DOHH2 (cell line): ENCODE measurements around the gene EFTUD2.

ENCODE experiments used
- H3F3A ChIP-seq: fragments of 200-600 bp; sonication (generic), shearing (Covaris generic); 2 replicates; pipeline ENCODE4 v1.6.0; 2016; ENCODE audit warnings: antibody characterized with exemption, mild to moderate bottlenecking; ENCODE audit not compliant: control insufficient read depth, insufficient read depth
- H3K27ac ChIP-seq: fragments of 200-600 bp; sonication (generic); 2 replicates; pipeline ENCODE4 v1.5.1; 2014; ENCODE audit warnings: low read depth, mild to moderate bottlenecking, low read length, moderate library complexity
- H3K27me3 ChIP-seq: fragments of 200-600 bp; sonication (generic); 2 replicates; pipeline ENCODE4 v1.6.1; 2014; ENCODE audit warnings: mild to moderate bottlenecking, low read length, mixed read lengths; ENCODE audit not compliant: control insufficient read depth
- H3K36me3 ChIP-seq: fragments of 200-600 bp; sonication (generic); 2 replicates; pipeline ENCODE4 v1.6.1; 2014; ENCODE audit warnings: mild to moderate bottlenecking, low read length, moderate library complexity, mixed read lengths; ENCODE audit not compliant: control insufficient read depth
- H3K4me1 ChIP-seq: fragments of 200-600 bp; sonication (generic); 2 replicates; pipeline ENCODE4 v1.6.1; 2014; ENCODE audit warnings: mild to moderate bottlenecking, low read length, mixed read lengths; ENCODE audit not compliant: control insufficient read depth
- H3K4me2 ChIP-seq: fragments of 200-600 bp; sonication (generic); 2 replicates; pipeline ENCODE4 v1.6.0; 2014; ENCODE audit warnings: mild to moderate bottlenecking, low read length, moderate library complexity
- H3K4me3 ChIP-seq: fragments of 200-600 bp; sonication (generic); 2 replicates; pipeline ENCODE4 v1.5.1; 2014; ENCODE audit warnings: mild to moderate bottlenecking, low read length, mixed read lengths
- H3K79me2 ChIP-seq: fragments of 200-600 bp; sonication (generic); 2 replicates; pipeline ENCODE4 v1.6.1; 2014; ENCODE audit warnings: mild to moderate bottlenecking, low read length, mixed read lengths; ENCODE audit not compliant: control insufficient read depth
- H3K9me2 ChIP-seq: fragments of 200-600 bp; sonication (generic); replicated peaks from 2 replicates; pipeline ENCODE4 v1.6.1; 2014; ENCODE audit warnings: mild to moderate bottlenecking, low read length, mixed read lengths; ENCODE audit not compliant: control insufficient read depth
- H3K9me3 ChIP-seq: fragments of 200-600 bp; sonication (generic); 2 replicates; pipeline ENCODE4 v1.6.1; 2014; ENCODE audit warnings: antibody characterized with exemption, low read length, mixed read lengths; ENCODE audit not compliant: control insufficient read depth, insufficient read depth
- H4K20me1 ChIP-seq: fragments of 200-600 bp; sonication (generic); 2 replicates; pipeline ENCODE4 v1.6.0; 2014; ENCODE audit warnings: low read depth, mild to moderate bottlenecking, antibody characterized with exemption, low read length, moderate library complexity; ENCODE audit not compliant: control insufficient read depth, insufficient read depth
- EZH2phosphoT487 ChIP-seq: fragments of 200-600 bp; sonication (generic); IDR thresholded peaks from 2 replicates; pipeline ENCODE4 v1.6.1; 2017; ENCODE audit warnings: borderline replicate concordance, mild to moderate bottlenecking, antibody characterized with exemption, low read length, moderate library complexity, mixed read lengths
- TF ChIP-seq, protein P1 (sequence below): fragments of 200-600 bp; sonication (generic); IDR thresholded peaks from one replicate; pipeline ENCODE4 v1.5.1; 2014; ENCODE audit warnings: antibody characterized with exemption, mild to moderate bottlenecking, low read depth, low read length; ENCODE audit not compliant: poor library complexity, severe bottlenecking

EFTUD2 gene

DNA sequence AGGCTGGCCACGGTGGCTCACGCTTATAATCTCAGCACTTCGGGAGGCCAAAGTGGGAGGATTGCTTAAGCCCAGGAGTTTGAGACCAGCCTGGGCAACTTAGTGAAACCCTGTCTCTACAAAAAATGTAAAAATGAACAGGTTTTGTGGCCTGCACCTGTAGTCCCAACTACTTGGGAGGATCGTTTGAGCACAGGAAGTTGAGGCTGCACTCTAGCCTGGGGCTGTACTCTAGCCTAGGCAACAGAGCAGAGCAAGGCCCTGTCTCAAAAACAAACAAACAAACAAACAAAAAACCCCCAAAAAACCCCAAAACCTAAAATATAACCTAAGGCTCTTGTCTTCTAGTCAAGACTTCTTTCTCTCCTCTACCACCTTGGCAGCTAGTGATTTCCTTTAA lies 59.0 kb downstream of the EFTUD2 start:
- no peaks in the 10 kb centered on the region for H3K9me3 ChIP-seq
- H3K27ac ChIP-seq = no peak overlapping the region
- H3K9me2 ChIP-seq = no peaks in the 10 kb centered on the region
- TF ChIP-seq EZH2phosphoT487 = no peak
- TF ChIP-seq, protein P1, sequence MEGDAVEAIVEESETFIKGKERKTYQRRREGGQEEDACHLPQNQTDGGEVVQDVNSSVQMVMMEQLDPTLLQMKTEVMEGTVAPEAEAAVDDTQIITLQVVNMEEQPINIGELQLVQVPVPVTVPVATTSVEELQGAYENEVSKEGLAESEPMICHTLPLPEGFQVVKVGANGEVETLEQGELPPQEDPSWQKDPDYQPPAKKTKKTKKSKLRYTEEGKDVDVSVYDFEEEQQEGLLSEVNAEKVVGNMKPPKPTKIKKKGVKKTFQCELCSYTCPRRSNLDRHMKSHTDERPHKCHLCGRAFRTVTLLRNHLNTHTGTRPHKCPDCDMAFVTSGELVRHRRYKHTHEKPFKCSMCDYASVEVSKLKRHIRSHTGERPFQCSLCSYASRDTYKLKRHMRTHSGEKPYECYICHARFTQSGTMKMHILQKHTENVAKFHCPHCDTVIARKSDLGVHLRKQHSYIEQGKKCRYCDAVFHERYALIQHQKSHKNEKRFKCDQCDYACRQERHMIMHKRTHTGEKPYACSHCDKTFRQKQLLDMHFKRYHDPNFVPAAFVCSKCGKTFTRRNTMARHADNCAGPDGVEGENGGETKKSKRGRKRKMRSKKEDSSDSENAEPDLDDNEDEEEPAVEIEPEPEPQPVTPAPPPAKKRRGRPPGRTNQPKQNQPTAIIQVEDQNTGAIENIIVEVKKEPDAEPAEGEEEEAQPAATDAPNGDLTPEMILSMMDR = no peak
- no peaks in the 10 kb centered on the region for H3K79me2 ChIP-seq
- H3K36me3 ChIP-seq = no peaks in the 10 kb centered on the region
- no peaks in the 10 kb centered on the region for H4K20me1 ChIP-seq
- H3K4me1 ChIP-seq = peaks cover 4% of the 10 kb centered on the region; the same call in 1 of the 2 replicates
- H3K4me3 ChIP-seq = no peak overlapping the region
- H3K4me2 ChIP-seq = no peak overlapping the region
- H3K27me3 ChIP-seq = no peaks in the 10 kb centered on the region
- H3F3A ChIP-seq = no peaks in the 10 kb centered on the region

DNA sequence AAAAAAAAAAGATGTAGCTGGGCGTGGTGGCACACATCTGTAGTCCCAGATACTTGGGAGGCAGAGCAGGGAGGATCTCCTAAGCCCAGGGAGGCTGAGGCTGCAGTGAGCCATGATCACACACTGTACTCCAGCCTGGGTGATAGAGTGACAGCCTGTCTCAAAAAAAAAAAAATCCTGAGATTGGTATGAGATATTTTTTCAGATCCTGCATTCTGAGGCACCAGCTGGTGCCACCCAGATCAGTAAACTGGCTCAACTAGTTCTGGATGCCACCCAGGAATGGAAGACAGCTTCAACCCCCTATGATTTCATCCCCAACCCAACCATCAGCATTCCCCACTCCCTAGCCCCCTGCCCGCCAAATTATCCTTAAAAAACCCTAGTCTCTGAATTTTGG lies 62.0 kb downstream of the EFTUD2 start:
- H3K79me2 ChIP-seq = no peaks in the 10 kb centered on the region
- H3K9me3 ChIP-seq = no peaks in the 10 kb centered on the region
- no peaks in the 10 kb centered on the region for H3F3A ChIP-seq
- H3K4me3 ChIP-seq = no peak overlapping the region
- no peaks in the 10 kb centered on the region for H3K36me3 ChIP-seq
- H4K20me1 ChIP-seq = no peaks in the 10 kb centered on the region
- H3K27ac ChIP-seq = no peak overlapping the region
- TF ChIP-seq, protein P1 = no peak
- TF ChIP-seq EZH2phosphoT487 = no peak
- no peak overlapping the region for H3K4me2 ChIP-seq
- H3K27me3 ChIP-seq = no peaks in the 10 kb centered on the region
- H3K4me1 ChIP-seq = no peaks in the 10 kb centered on the region
- no peaks in the 10 kb centered on the region for H3K9me2 ChIP-seq

DNA sequence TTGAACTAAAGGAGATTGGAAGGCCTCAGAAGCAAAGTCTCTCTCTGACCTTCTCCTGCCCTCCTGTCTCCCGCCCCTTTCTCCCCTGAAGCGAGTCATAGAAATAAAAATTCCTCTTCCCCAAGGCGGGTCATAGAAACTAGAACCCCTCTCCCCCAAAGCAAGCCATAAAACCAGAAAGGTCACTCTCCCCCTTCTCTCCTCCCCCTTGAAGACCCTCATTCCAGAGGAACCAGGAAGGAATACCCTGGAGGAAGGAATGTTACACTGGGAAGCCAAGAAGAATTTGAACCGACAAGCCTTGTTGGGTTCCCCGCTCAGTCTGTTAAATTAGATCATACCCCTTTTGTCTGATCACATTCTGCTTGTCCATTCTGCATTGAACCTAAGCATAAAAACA lies 66.4 kb downstream of the EFTUD2 start:
- peaks cover 21% of the 10 kb centered on the region for H3K79me2 ChIP-seq
- no peaks in the 10 kb centered on the region for H4K20me1 ChIP-seq
- peaks cover 12% of the 10 kb centered on the region for H3F3A ChIP-seq
- no peak overlapping the region for H3K27ac ChIP-seq
- no peaks in the 10 kb centered on the region for H3K9me3 ChIP-seq
- no peak overlapping the region for H3K4me2 ChIP-seq
- H3K4me1 ChIP-seq = peaks cover 14% of the 10 kb centered on the region
- H3K36me3 ChIP-seq = peaks cover 4% of the 10 kb centered on the region; the same call in 1 of the 2 replicates
- peaks cover 9% of the 10 kb centered on the region for H3K27me3 ChIP-seq
- no peak for TF ChIP-seq EZH2phosphoT487
- TF ChIP-seq, protein P1 = no peak
- no peaks in the 10 kb centered on the region for H3K9me2 ChIP-seq
- no peak overlapping the region for H3K4me3 ChIP-seq
